Measurements from ENCODE around the gene ZBTB7B. TPM values are rescaled to one million over a fixed set of nuclear protein-coding genes. Genes with fewer than 3 reads are reported as not detected.

Gene ZBTB7B
- polyA plus RNA-seq, 4 donors = 3.8 to 19.1 (median 12.4) TPM

DNA sequence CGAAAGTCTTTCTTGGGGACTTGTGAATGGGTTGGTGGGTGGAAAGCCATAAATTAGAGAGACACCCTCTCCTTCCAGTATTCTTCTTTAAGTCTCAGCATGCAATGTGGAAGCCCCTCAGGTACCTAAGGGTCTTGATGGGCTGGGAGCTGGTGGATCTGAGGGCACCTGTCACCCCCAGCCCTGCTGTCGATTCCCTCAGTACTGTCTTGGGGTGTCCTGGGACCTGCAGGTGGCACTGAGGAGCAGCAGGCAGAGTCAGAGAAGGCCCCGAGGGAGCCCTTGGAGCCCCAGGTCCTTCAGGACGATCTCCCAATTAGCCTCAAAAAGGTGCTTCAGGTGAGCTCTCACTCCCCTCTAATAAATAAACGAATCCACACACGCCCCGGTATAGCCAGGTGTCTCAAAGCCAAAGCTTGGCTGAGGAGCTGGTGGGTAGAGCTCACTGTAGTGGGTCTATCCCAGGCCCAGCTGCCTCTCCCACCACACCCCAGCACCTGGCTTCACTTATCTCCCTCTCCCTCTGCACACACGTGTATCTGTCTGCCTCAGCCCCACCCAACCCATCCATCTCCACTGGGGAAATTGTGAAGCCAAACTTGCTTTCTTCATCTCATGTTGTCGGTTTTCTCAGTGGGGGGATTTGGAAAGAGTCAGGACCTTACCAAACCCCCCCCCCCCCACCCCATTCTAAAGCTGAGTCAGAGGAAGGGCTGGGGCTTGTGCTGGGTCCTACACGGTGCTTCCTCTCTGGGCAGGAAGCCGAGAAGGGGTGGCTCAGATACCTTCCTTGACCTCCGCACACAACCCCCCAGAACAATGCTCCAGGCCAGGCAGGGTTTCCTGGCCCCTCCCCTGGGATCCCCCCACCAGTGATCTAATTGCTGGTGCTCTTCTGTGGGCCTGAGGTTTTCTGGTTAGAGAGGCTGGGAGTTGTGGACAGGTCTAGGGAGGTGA, 50.1 kb downstream of the ZBTB7B start:
- no peak for DNase-seq (ENCODE audit: low read depth in 4 of 4, low spot score in 3 of 4)

GRCh38 chr1:155053531-155054105, 51.0 kb downstream of the ZBTB7B start:
- no peak for DNase-seq (ENCODE audit: low read depth in 4 of 4, low spot score in 3 of 4)

DNA sequence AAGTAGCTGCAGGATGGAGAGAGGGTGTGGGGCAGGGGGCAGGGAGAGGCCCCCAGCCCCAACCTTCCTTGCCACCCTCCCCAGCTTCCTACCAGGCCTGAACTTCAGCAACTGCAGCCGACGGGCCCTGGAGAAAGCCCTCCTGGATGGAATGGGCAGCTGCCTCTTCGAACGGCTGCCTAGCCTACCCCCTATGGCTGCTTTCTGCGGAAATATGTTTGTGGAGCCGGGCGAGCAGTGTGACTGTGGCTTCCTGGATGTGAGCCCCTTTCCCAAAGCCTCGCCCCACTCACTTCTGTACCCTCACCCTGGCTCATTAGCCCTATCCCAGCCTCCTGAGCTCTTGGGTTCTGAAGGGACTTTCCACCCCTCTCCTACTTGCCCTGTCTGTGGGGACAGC, 54.5 kb downstream of the ZBTB7B start:
- no peak for DNase-seq (ENCODE audit: low read depth in 4 of 4, low spot score in 3 of 4)

GRCh38 chr1:155057788-155058211, 55.2 kb downstream of the ZBTB7B start:
- no peak for DNase-seq (ENCODE audit: low read depth in 4 of 4, low spot score in 3 of 4)

GRCh38 chr1:155060736-155061135, 58.1 kb downstream of the ZBTB7B start:
- no peak for DNase-seq (ENCODE audit: low read depth in 4 of 4, low spot score in 3 of 4)

- DNase-seq (ENCODE audit: low read depth in 4 of 4, low spot score in 3 of 4) = no peak
These were observed 59.0 kb downstream of the ZBTB7B start for GRCh38 chr1:155061381-155062150.

- no peak for DNase-seq (ENCODE audit: low read depth in 4 of 4, low spot score in 3 of 4)
These were observed 59.6 kb downstream of the ZBTB7B start for GRCh38 chr1:155062151-155062686.

GRCh38 chr1:155062702-155063411, 60.3 kb downstream of the ZBTB7B start:
- DNase-seq (ENCODE audit: low read depth in 4 of 4, low spot score in 3 of 4) = no peak

DNA sequence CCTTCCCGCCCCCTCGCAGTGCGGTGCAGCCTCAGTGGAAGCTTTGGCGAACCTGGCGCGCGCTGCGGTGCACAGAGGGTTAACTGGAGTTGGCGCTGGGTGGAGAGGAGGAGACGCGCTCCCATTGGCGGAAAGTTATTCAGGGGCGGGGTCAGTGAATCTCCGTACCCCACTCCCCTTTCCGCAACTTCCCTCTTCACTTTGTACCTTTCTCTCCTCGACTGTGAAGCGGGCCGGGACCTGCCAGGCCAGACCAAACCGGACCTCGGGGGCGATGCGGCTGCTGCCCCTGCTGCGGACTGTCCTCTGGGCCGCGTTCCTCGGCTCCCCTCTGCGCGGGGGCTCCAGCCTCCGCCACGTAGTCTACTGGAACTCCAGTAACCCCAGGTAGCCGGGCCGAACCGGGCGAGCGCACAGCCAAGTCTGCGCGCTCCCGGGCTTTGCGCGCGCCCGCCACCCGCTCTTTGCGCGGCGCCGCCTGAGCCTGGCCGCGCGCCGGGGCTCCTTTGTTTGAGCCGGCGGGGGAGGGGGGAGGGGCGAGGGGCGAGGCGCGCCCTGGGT, 61.0 kb downstream of the ZBTB7B start, which contains the start of gene EFNA4:
Gene EFNA4, plus strand, starts transcription at position 191 of the 561 bp plus-strand sequence. Its CDS starts 84 bp downstream, at position 275.
- DNase-seq (ENCODE audit: low read depth in 4 of 4, low spot score in 3 of 4) = peak in 2 of 4 donors; percentile 75 to 84

GRCh38 chr1:155064111-155064831, 61.7 kb downstream of the ZBTB7B start:
- DNase-seq (ENCODE audit: low read depth in 4 of 4, low spot score in 3 of 4) = no peak

- DNase-seq (ENCODE audit: low read depth in 4 of 4, low spot score in 3 of 4) = no peak
These were observed 62.3 kb downstream of the ZBTB7B start for GRCh38 chr1:155064832-155065429.

GRCh38 chr1:155066777-155067176, 64.2 kb downstream of the ZBTB7B start:
- DNase-seq (ENCODE audit: low read depth in 4 of 4, low spot score in 3 of 4) = no peak

Other genes with a start within 250 kb of the ZBTB7B start
- 1 to 10 TPM; 2.3 to 6.3 (median 2.8) TPM for gene KCNN3, start 132.5 kb upstream of the ZBTB7B start, polyA plus RNA-seq (ENCODE audit: insufficient read length in 4 of 4)
- gene PMVK, start 66.1 kb upstream of the ZBTB7B start, polyA plus RNA-seq (ENCODE audit: insufficient read length in 4 of 4) = 10 to 100 TPM; 25.2 to 40.1 (median 35.4) TPM
- gene PBXIP1, start 46.7 kb upstream of the ZBTB7B start, polyA plus RNA-seq (ENCODE audit: insufficient read length in 4 of 4) = 10 to 100 TPM; 66.2 to 76.1 (median 71.1) TPM
- 10 to 100 TPM; 36.8 to 49.7 (median 44.9) TPM for gene PYGO2, start 41.0 kb upstream of the ZBTB7B start, polyA plus RNA-seq (ENCODE audit: insufficient read length in 4 of 4)
- 100 to 1,000 TPM in 1 of 4 donors, 10 to 100 TPM in 3; 79.2 to 119 (median 88.0) TPM for gene SHC1, start 32.1 kb upstream of the ZBTB7B start, polyA plus RNA-seq (ENCODE audit: insufficient read length in 4 of 4)
- gene CKS1B, start 28.1 kb upstream of the ZBTB7B start, polyA plus RNA-seq (ENCODE audit: insufficient read length in 4 of 4) = 100 to 1,000 TPM in 1 of 4 donors, 10 to 100 TPM in 3; 89.2 to 104 (median 94.2) TPM
- gene FLAD1, start 19.5 kb upstream of the ZBTB7B start, polyA plus RNA-seq (ENCODE audit: insufficient read length in 4 of 4) = 10 to 100 TPM; 20.4 to 39.1 (median 28.9) TPM
- under 1 TPM in 3 of 4 donors, not detected in 1; 0.30 to 0.73 (median 0.50) TPM for gene LENEP, start 9.2 kb upstream of the ZBTB7B start, polyA plus RNA-seq (ENCODE audit: insufficient read length in 4 of 4)
- gene DCST2, start 31.0 kb downstream of the ZBTB7B start, polyA plus RNA-seq (ENCODE audit: insufficient read length in 4 of 4) = 1 to 10 TPM in 3 of 4 donors, under 1 TPM in 1; 0.78 to 2.7 (median 1.5) TPM
- under 1 TPM; 0.21 to 0.41 (median 0.29) TPM for gene DCST1, start 31.0 kb downstream of the ZBTB7B start, polyA plus RNA-seq (ENCODE audit: insufficient read length in 4 of 4)
- gene ADAM15, start 48.5 kb downstream of the ZBTB7B start, polyA plus RNA-seq (ENCODE audit: insufficient read length in 4 of 4) = 10 to 100 TPM; 37.6 to 53.1 (median 46.2) TPM
- gene EFNA4, start 60.9 kb downstream of the ZBTB7B start, polyA plus RNA-seq (ENCODE audit: insufficient read length in 4 of 4) = 10 to 100 TPM; 19.2 to 24.8 (median 19.5) TPM
- 1 to 10 TPM; 5.7 to 7.8 (median 6.3) TPM for gene EFNA3, start 76.0 kb downstream of the ZBTB7B start, polyA plus RNA-seq (ENCODE audit: insufficient read length in 4 of 4)
- gene EFNA1, start 125.1 kb downstream of the ZBTB7B start, polyA plus RNA-seq (ENCODE audit: insufficient read length in 4 of 4) = 10 to 100 TPM; 23.7 to 69.5 (median 63.0) TPM
- 10 to 100 TPM; 39.6 to 66.6 (median 54.3) TPM for gene SLC50A1, start 133.1 kb downstream of the ZBTB7B start, polyA plus RNA-seq (ENCODE audit: insufficient read length in 4 of 4)
- 10 to 100 TPM; 29.4 to 49.8 (median 31.4) TPM for gene DPM3, start 137.7 kb downstream of the ZBTB7B start, polyA plus RNA-seq (ENCODE audit: insufficient read length in 4 of 4)
- gene KRTCAP2, start 170.5 kb downstream of the ZBTB7B start, polyA plus RNA-seq (ENCODE audit: insufficient read length in 4 of 4) = 100 to 1,000 TPM; 139 to 182 (median 152) TPM
- 1 to 10 TPM; 2.4 to 6.3 (median 3.2) TPM for gene TRIM46, start 171.0 kb downstream of the ZBTB7B start, polyA plus RNA-seq (ENCODE audit: insufficient read length in 4 of 4)
- gene THBS3, start 205.1 kb downstream of the ZBTB7B start, polyA plus RNA-seq (ENCODE audit: insufficient read length in 4 of 4) = 10 to 100 TPM; 27.7 to 52.9 (median 46.5) TPM
- 10 to 100 TPM; 26.6 to 49.9 (median 39.6) TPM for gene MTX1, start 205.9 kb downstream of the ZBTB7B start, polyA plus RNA-seq (ENCODE audit: insufficient read length in 4 of 4)